Panc1 (cell line): ENCODE measurements around the gene IGFN1.

Experiments
- CTCF ChIP-seq: fragments of 450-650 bp; IDR thresholded peaks from 2 replicates; pipeline ENCODE4 v1.5.1; 2017; ENCODE audit warnings: mild to moderate bottlenecking
- POLR2AphosphoS5 ChIP-seq: IDR thresholded peaks from 2 replicates; pipeline ENCODE4 v1.6.1; 2012; ENCODE audit warnings: mild to moderate bottlenecking, low read depth, low read length, moderate library complexity
- SIN3A ChIP-seq: IDR thresholded peaks from 2 replicates; pipeline ENCODE4 v1.6.1; 2012; ENCODE audit warnings: low read depth, mild to moderate bottlenecking, low read length, moderate library complexity, borderline replicate concordance; ENCODE audit not compliant: insufficient read depth
- TCF7L2 ChIP-seq: IDR thresholded peaks from 2 replicates; pipeline ENCODE4 v1.6.1; 2011; ENCODE audit warnings: mild to moderate bottlenecking, low read depth, low read length, inconsistent platforms
- TF ChIP-seq, protein P1 (sequence below), 2 experiments: IDR thresholded peaks; 2 replicates each; pipeline ENCODE4 v1.6.1; 2011 to 2012; ENCODE audit warnings: low read depth in 2 of 2, control low read depth in 1 of 2, low read length in 1 of 2, mild to moderate bottlenecking in 1 of 2, moderate library complexity in 1 of 2; ENCODE audit not compliant: insufficient read depth in 1 of 2

- TF ChIP-seq, protein P1, sequence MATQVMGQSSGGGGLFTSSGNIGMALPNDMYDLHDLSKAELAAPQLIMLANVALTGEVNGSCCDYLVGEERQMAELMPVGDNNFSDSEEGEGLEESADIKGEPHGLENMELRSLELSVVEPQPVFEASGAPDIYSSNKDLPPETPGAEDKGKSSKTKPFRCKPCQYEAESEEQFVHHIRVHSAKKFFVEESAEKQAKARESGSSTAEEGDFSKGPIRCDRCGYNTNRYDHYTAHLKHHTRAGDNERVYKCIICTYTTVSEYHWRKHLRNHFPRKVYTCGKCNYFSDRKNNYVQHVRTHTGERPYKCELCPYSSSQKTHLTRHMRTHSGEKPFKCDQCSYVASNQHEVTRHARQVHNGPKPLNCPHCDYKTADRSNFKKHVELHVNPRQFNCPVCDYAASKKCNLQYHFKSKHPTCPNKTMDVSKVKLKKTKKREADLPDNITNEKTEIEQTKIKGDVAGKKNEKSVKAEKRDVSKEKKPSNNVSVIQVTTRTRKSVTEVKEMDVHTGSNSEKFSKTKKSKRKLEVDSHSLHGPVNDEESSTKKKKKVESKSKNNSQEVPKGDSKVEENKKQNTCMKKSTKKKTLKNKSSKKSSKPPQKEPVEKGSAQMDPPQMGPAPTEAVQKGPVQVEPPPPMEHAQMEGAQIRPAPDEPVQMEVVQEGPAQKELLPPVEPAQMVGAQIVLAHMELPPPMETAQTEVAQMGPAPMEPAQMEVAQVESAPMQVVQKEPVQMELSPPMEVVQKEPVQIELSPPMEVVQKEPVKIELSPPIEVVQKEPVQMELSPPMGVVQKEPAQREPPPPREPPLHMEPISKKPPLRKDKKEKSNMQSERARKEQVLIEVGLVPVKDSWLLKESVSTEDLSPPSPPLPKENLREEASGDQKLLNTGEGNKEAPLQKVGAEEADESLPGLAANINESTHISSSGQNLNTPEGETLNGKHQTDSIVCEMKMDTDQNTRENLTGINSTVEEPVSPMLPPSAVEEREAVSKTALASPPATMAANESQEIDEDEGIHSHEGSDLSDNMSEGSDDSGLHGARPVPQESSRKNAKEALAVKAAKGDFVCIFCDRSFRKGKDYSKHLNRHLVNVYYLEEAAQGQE (IDR thresholded peaks at IDR 0.05; ENCODE audit: insufficient read depth in 1 of 2, low read depth in 2 of 2, low read length in 1 of 2) = no peak
- no peak for TF ChIP-seq CTCF
- no peak for TF ChIP-seq POLR2AphosphoS5
- no peak for TF ChIP-seq SIN3A
- TF ChIP-seq TCF7L2 = no peak
Observed at GRCh38 chr1:201215531-201216357, 25.1 kb downstream of the IGFN1 start.
